ENCODE measurements around the gene GRK5. TPM values are rescaled to one million over a fixed set of nuclear protein-coding genes. Genes with fewer than 3 reads are reported as not detected.

GRK5 gene
- total and polyA plus RNA-seq, 2 experiments from 2014 or later = 5.2 to 13.7 TPM

DNA sequence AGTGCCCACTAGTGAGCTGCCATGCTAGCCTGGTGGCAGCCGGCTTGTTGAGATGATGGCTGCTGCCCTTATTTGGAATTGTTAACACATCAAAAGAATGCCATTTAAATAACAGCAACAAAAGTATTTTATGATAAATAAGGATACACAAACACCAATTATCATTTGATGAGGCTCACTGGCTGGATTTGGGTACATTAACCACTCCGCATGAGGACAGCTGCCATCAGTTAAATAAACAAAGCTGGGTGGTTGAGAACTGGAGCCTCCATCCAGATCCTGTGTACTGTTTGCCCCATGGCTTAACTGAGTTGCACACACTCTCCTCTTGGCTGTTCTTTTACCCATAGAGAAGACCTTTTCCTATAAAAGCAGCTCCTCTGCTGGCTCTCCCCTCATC is 231.3 kb downstream of the GRK5 start:
- no peak overlapping the region for H3K4me2 ChIP-seq (ENCODE audit: unreplicated experiment)
- H3K9me3 ChIP-seq (ENCODE audit: low read depth) = no peaks in the 10 kb centered on the region
- TF ChIP-seq EZH2 (IDR thresholded peaks at IDR 0.05; ENCODE audit: insufficient read depth, poor library complexity, severe bottlenecking) (no peak), EZH2phosphoT487 (IDR thresholded peaks at IDR 0.05; ENCODE audit: insufficient read depth, low read depth) (no peak)
- H3K4me1 ChIP-seq (ENCODE audit: insufficient read depth) = peaks cover 11% of the 10 kb centered on the region
- no peaks in the 10 kb centered on the region for H4K20me1 ChIP-seq (ENCODE audit: insufficient read depth)
- H3K9ac ChIP-seq = no peak overlapping the region
- in situ Hi-C loops (cut with MboI) = no loop called here
- 95 to 100% methylated on average over 2 of the region's 2 CpGs for WGBS, 2 experiments (ENCODE audit: low coverage in 1 of 2, low lambda C conversion rate in 2 of 2, missing lambda C conversion rate in 2 of 2)
- H2AFZ ChIP-seq = no peak overlapping the region
- no peaks in the 10 kb centered on the region for H3K9me2 ChIP-seq (ENCODE audit: insufficient read depth)
- no peaks in the 10 kb centered on the region for H3K27me3 ChIP-seq (replicated peaks; ENCODE audit: insufficient read depth)
- H3F3A ChIP-seq (ENCODE audit: insufficient read depth) = no peaks in the 10 kb centered on the region
- H3K4me3 ChIP-seq = no peak overlapping the region
- H3K36me3 ChIP-seq (ENCODE audit: low read depth) = no peaks in the 10 kb centered on the region
- no peaks in the 10 kb centered on the region for H3K79me2 ChIP-seq (ENCODE audit: insufficient read depth)
- no peak overlapping the region for H3K27ac ChIP-seq
- no peak for DNase-seq

DNA sequence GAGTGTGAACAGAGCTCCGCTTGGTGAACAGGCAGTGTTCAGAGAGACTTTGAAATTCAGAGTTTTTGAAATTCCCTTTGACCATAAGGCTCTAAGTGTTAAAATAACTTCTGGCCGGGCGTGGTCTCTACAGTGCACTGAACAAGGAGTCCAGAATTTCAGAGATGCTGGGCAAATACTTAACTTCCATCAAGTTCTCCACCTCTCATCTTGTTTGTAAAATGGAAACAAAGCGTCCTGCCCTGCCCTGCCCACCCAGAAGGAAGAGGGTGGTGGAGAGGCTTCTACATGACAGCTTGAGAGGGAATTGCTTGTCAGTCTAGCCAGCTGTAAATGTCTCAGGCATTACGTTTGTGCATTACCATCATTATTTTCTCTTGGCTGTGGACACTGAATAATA is 232.6 kb downstream of the GRK5 start:
- Histone ChIP-seq H3K9ac (no peak overlapping the region), H3K4me3 (no peak overlapping the region), H3K79me2 (ENCODE audit: insufficient read depth) (no peaks in the 10 kb centered on the region), H3K27ac (no peak overlapping the region), H3K9me3 (ENCODE audit: low read depth) (no peaks in the 10 kb centered on the region), H3K27me3 (replicated peaks; ENCODE audit: insufficient read depth) (no peaks in the 10 kb centered on the region), H3K4me2 (ENCODE audit: unreplicated experiment) (no peak overlapping the region), H2AFZ (no peak overlapping the region), H3K4me1 (ENCODE audit: insufficient read depth) (peaks cover 11% of the 10 kb centered on the region), H3K36me3 (ENCODE audit: low read depth) (no peaks in the 10 kb centered on the region), H4K20me1 (ENCODE audit: insufficient read depth) (no peaks in the 10 kb centered on the region), H3F3A (ENCODE audit: insufficient read depth) (no peaks in the 10 kb centered on the region), H3K9me2 (ENCODE audit: insufficient read depth) (no peaks in the 10 kb centered on the region)
- DNase-seq = no peak
- TF ChIP-seq EZH2 (IDR thresholded peaks at IDR 0.05; ENCODE audit: insufficient read depth, poor library complexity, severe bottlenecking) = no peak
- no peak for TF ChIP-seq EZH2phosphoT487 (IDR thresholded peaks at IDR 0.05; ENCODE audit: insufficient read depth, low read depth)
- 78 to 82% methylated on average over 5 of the region's 5 CpGs for WGBS, 2 experiments (ENCODE audit: low coverage in 1 of 2, low lambda C conversion rate in 2 of 2, missing lambda C conversion rate in 2 of 2)
- in situ Hi-C loops (cut with MboI) = no loop called here

DNA sequence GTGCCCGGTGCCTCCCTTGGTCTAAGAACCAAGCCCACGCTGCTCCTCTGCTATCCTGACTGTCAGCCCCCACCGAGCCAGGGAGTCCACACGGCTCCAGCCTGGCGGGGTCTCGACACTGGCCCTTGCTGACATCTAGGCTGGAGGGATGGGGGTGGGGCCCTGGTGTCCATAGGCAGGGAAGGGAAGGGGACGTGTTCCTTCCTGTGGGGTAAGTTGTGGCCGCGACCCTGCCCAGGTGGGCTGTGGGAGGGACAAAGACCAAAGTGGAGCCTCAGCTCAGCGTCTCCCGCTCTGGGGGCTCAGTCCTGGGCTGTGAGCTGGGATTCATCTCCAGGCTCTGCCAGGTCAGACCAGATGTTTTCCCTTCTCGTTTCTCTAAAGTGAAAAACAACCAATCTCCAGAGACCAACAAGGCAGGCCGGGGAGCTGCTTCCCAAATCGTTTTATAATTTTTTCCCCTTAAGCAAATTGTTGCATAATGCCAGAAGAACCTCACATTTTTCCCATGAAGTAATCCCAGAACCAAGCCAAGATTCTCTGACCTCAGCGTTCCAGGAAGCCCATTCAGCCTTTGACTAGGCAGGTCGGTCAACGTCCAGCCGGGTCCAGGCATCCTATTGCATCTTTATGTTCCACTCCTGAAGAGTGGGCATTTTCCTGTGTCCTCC is 233.9 kb downstream of the GRK5 start:
- Histone ChIP-seq H3K36me3 (ENCODE audit: low read depth) (no peaks in the 10 kb centered on the region), H4K20me1 (ENCODE audit: insufficient read depth) (no peaks in the 10 kb centered on the region), H2AFZ (no peak overlapping the region), H3F3A (ENCODE audit: insufficient read depth) (no peaks in the 10 kb centered on the region), H3K27me3 (replicated peaks; ENCODE audit: insufficient read depth) (no peaks in the 10 kb centered on the region), H3K9me2 (ENCODE audit: insufficient read depth) (no peaks in the 10 kb centered on the region), H3K4me1 (ENCODE audit: insufficient read depth) (peaks cover 11% of the 10 kb centered on the region), H3K9me3 (ENCODE audit: low read depth) (no peaks in the 10 kb centered on the region), H3K4me3 (0 out of 2 replicates have a peak overlapping the region, but pooled peaks have one; percentile 23), H3K9ac (peak overlapping the region; percentile 79), H3K27ac (peak overlapping the region; percentile 88), H3K4me2 (ENCODE audit: unreplicated experiment) (peak overlapping the region; percentile 72), H3K79me2 (ENCODE audit: insufficient read depth) (no peaks in the 10 kb centered on the region)
- TF ChIP-seq EZH2phosphoT487 (IDR thresholded peaks at IDR 0.05; ENCODE audit: insufficient read depth, low read depth) (no peak), EZH2 (IDR thresholded peaks at IDR 0.05; ENCODE audit: insufficient read depth, poor library complexity, severe bottlenecking) (no peak)
- in situ Hi-C loops (cut with MboI) = no loop called here
- WGBS, 2 experiments (ENCODE audit: low coverage in 1 of 2, low lambda C conversion rate in 2 of 2, missing lambda C conversion rate in 2 of 2) = 26 to 30% methylated on average over 11 to 18 of the region's 18 CpGs
- peak; percentile 96 for DNase-seq

- Histone ChIP-seq H3K79me2 (ENCODE audit: insufficient read depth) (no peaks in the 10 kb centered on the region), H3K36me3 (ENCODE audit: low read depth) (no peaks in the 10 kb centered on the region), H3F3A (ENCODE audit: insufficient read depth) (no peaks in the 10 kb centered on the region), H3K9ac (peak overlapping the region; percentile 79; the same call in 1 of the 2 replicates), H4K20me1 (ENCODE audit: insufficient read depth) (no peaks in the 10 kb centered on the region), H3K27ac (peak overlapping the region; percentile 55), H3K9me2 (ENCODE audit: insufficient read depth) (no peaks in the 10 kb centered on the region), H3K9me3 (ENCODE audit: low read depth) (no peaks in the 10 kb centered on the region), H3K27me3 (replicated peaks; ENCODE audit: insufficient read depth) (no peaks in the 10 kb centered on the region), H3K4me3 (no peak overlapping the region), H3K4me2 (ENCODE audit: unreplicated experiment) (no peak overlapping the region), H3K4me1 (ENCODE audit: insufficient read depth) (peaks cover 11% of the 10 kb centered on the region), H2AFZ (no peak overlapping the region)
- WGBS, 2 experiments (ENCODE audit: low coverage in 1 of 2, low lambda C conversion rate in 2 of 2, missing lambda C conversion rate in 2 of 2) = 84 to 88% methylated on average over 22 of the region's 25 CpGs
- DNase-seq = no peak
- no peak for TF ChIP-seq EZH2 (IDR thresholded peaks at IDR 0.05; ENCODE audit: insufficient read depth, poor library complexity, severe bottlenecking)
- no peak for TF ChIP-seq EZH2phosphoT487 (IDR thresholded peaks at IDR 0.05; ENCODE audit: insufficient read depth, low read depth)
- in situ Hi-C loops (cut with MboI) = no loop called here
Observed at GRCh38 chr10:119441921-119442757, 234.8 kb downstream of the GRK5 start.
